ENCODE results near the gene LTV1. TPM values are rescaled to one million over a fixed set of nuclear protein-coding genes. Genes with fewer than 3 reads are reported as not detected.
A peak's percentile ranks its signal among the peaks of the same experiment; 100 is the strongest.

Gene LTV1
- total and polyA plus RNA-seq, 9 of the 15 experiments (the other 6 are each of a cell fraction or from before 2014, with no cell fraction given) = 57.9 to 162 (median 119) TPM

DNA sequence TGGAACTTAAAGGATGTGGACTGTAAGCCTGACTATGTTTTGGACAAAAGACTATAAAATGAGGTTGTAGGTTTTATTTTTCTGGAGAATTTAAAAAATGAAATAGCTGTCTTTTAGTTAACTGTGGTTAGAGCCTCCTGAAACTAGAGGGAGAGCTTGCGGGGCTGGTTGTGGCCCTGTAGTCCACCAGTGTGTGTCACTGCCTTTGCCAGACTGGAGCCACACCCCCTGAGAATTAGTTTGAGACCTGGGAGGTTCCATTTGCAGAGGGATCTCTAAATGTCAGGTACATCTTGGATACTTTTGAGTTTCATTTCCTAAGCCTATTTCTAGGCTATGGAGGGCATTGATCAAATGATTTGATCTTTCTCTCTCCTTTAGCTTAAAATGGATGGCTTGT is 42.0 kb downstream of the LTV1 start:
- no peak overlapping the region for H2AFZ ChIP-seq (ENCODE audit: low read depth, low read length)
- no peaks in the 10 kb centered on the region for H3K79me2 ChIP-seq (ENCODE audit: control insufficient read depth, insufficient read depth, low read length)
- peak; percentile 54; the same call in 2 of the 3 replicates for ATAC-seq
- no peaks in the 10 kb centered on the region for H3K9me1 ChIP-seq (ENCODE audit: control insufficient read depth, insufficient read depth, low read length)
- H3K9me3 ChIP-seq (replicated peaks; ENCODE audit: control insufficient read depth, insufficient read depth, low read depth, low read length) = no peaks in the 10 kb centered on the region
- no peak for FAIRE-seq
- H3K27ac ChIP-seq (ENCODE audit: extremely low read depth, low read depth, low read length) = no peak overlapping the region
- in situ Hi-C loops (cut with MboI) (no loop called here), intact Hi-C loops (cut with micrococcal nuclease) (no loop called here)
- no peaks in the 10 kb centered on the region for H4K20me1 ChIP-seq (replicated peaks; ENCODE audit: control insufficient read depth, insufficient read depth, low read length)
- H3K36me3 ChIP-seq (ENCODE audit: control insufficient read depth, insufficient read depth, low read length) = no peaks in the 10 kb centered on the region
- no TSS peak for BruUV-seq (replicated peaks)
- no peak overlapping the region for H3K9ac ChIP-seq (ENCODE audit: insufficient read depth in 1 of 2, low read depth in 2 of 2, low read length in 2 of 2)
- POLR2A ChIA-PET = interaction anchor here (0.9 kb wide), 1 partner anchor 98 kb away, joined by 3 read pairs; no protein-coding TSS in a partner anchor
- H3K4me3 ChIP-seq = no peak overlapping the region
- CTCF ChIA-PET (ENCODE audit: low intra/inter-chr PET ratio) = no interaction called here
- no peak for DNase-seq (ENCODE audit: extremely low read depth in 1 of 4, low spot score in 3 of 4)
- no peak overlapping the region for H3K4me2 ChIP-seq (ENCODE audit: insufficient read depth, low read length)
- no peaks in the 10 kb centered on the region for H3K27me3 ChIP-seq (ENCODE audit: control insufficient read depth in 2 of 2, insufficient read depth in 2 of 2, low read length in 2 of 2)
- 29% methylated on average over 1 of the region's 1 CpG for WGBS (ENCODE audit: insufficient coverage, low coverage, missing lambda C conversion rate)
- H3K4me1 ChIP-seq (replicated peaks in 1 of 2; ENCODE audit: control insufficient read depth in 2 of 2, insufficient read depth in 2 of 2, low read length in 2 of 2) = no peaks in the 10 kb centered on the region
- TF ChIP-seq, protein P1, sequence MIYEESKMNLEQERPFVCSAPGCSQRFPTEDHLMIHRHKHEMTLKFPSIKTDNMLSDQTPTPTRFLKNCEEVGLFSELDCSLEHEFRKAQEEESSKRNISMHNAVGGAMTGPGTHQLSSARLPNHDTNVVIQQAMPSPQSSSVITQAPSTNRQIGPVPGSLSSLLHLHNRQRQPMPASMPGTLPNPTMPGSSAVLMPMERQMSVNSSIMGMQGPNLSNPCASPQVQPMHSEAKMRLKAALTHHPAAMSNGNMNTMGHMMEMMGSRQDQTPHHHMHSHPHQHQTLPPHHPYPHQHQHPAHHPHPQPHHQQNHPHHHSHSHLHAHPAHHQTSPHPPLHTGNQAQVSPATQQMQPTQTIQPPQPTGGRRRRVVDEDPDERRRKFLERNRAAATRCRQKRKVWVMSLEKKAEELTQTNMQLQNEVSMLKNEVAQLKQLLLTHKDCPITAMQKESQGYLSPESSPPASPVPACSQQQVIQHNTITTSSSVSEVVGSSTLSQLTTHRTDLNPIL (CRISPR knock-in tag; IDR thresholded peaks at IDR 0.05) = no peak
- 0 out of 2 replicates have a peak, but pooled peaks have one; percentile 58 for TF ChIP-seq ZNF764 (CRISPR knock-in tag; IDR thresholded peaks at IDR 0.05; ENCODE audit: low read depth)
- TF ChIP-seq MGA (IDR thresholded peaks at IDR 0.05) = no peak
- TF ChIP-seq CTCF (IDR thresholded peaks at IDR 0.05 in 2 of 3, conservative IDR thresholded peaks at IDR 0.05 in 1 of 3; ENCODE audit: insufficient read depth in 2 of 3, low read depth in 1 of 3, low read length in 3 of 3) = peak in 1 of 3 experiments; percentile 29; a peak in 1 of 6 replicates
- no peak for TF ChIP-seq ARID3B (CRISPR knock-in tag; IDR thresholded peaks at IDR 0.05; ENCODE audit: borderline replicate concordance)
